Psoas muscle (tissue), 8 donors: ENCODE measurements around the gene NTN4. TPM values are rescaled to one million over a fixed set of nuclear protein-coding genes. Genes with fewer than 3 reads are reported as not detected.
A peak's percentile ranks its signal among the peaks of the same experiment; 100 is the strongest.
"Not testable (repeated sequence)": the region's sequence is repeated elsewhere in the genome, so short reads cannot be mapped to it uniquely, and the experiment has no call there.

Experiments
- ATAC-seq, 4 donors: fragments of 200-7000 bp; cut with Tn5 transposase; one replicate each; pipeline ENCODE4 v1.9.1; 2020; ENCODE audit warnings: moderate library complexity in 3 of 4, mild to moderate bottlenecking in 2 of 4
- DNase-seq, 2 donors: peaks; one replicate each; pipeline ENCODE4 v3.0.0-alpha.2; 2020
- H3K27ac ChIP-seq: fragments of 200-600 bp; one replicate; pipeline ENCODE4 v1.8.0; 2022
- H3K27me3 ChIP-seq, 3 donors: fragments of 200-600 bp in 1 of 3; one replicate each; pipeline versions ENCODE4 v1.6.1 to v1.8.0; 2013 to 2022; ENCODE audit warnings: low read length in 2 of 3, mild to moderate bottlenecking in 2 of 3, moderate library complexity in 1 of 3; ENCODE audit not compliant: insufficient read depth in 3 of 3
- H3K36me3 ChIP-seq, 2 donors: fragments of 200-600 bp in 1 of 2; one replicate each; pipeline versions ENCODE4 v1.6.1 to v1.8.0; 2013 to 2022; ENCODE audit warnings: low read depth in 1 of 2, mild to moderate bottlenecking in 1 of 2, moderate library complexity in 1 of 2; ENCODE audit not compliant: insufficient read depth in 1 of 2
- H3K4me1 ChIP-seq: fragments of 200-600 bp; one replicate; pipeline ENCODE4 v1.8.0; 2022
- H3K4me3 ChIP-seq: fragments of 200-600 bp; one replicate; pipeline ENCODE4 v1.8.0; 2022; ENCODE audit warnings: mild to moderate bottlenecking
- H3K9me3 ChIP-seq: fragments of 200-600 bp; one replicate; pipeline ENCODE4 v1.8.0; 2022
- WGBS, 3 donors: extraction: QIAGEN DNeasy Blood & Tissue Kit; methylation state at CpG; one replicate each; pipeline versions ENCODE4 v1.1.6 to v1.1.7; 2013; 5-methylcytosine and 5-hydroxymethylcytosine counted together
- intact Hi-C, 2 donors: fragments of 100-400 bp; cut with DNase I; formaldehyde crosslinking; loops; one replicate each; pipeline versions ENCODE4 v1.11.0 to v1.14.2; 2022
- polyA plus RNA-seq, 3 donors: library from polyadenylated mRNA; stranded (reverse); fragments of 200-250 nt; gene quantifications; one replicate each; pipeline ENCODE4 v1.2.3, GENCODE V29; 2013
- total RNA-seq, 4 donors: library from RNA; stranded (reverse); fragmentation: NEBNext Ultra II Directional in 2 of 4; extraction: Animal tissue kit (Norgen Biotek cat#: 25700) in 2 of 4; gene quantifications; one replicate each; pipeline versions ENCODE4 v1.2.1 to v1.2.4, GENCODE V29; 2021 to 2023
- TF ChIP-seq, protein P1 (sequence below): fragments of 200-600 bp; IDR thresholded peaks from one replicate; pipeline ENCODE4 v1.8.0; 2022; ENCODE audit warnings: antibody characterized with exemption
- donor health status: healthy with polysubstance abuse.
- donor health status: DM: no; HTN: no; CAD: no; lungs with moderate emphysema.
- donor health status: Bipolar disorder and iron deficiency.
- donor health status: healthy.
- donor health status: DM: yes; HTN: yes; CAD: no.
- donor health status: DM: no; HTN: no; CAD: no.
- donor health status: DM: no; HTN: no; CAD: no.
- donor health status: DM: yes; HTN: yes; CAD: no.

The NTN4 gene
- total and polyA plus RNA-seq, 7 donors: 2.9 to 13.3 (median 4.2) TPM

DNA sequence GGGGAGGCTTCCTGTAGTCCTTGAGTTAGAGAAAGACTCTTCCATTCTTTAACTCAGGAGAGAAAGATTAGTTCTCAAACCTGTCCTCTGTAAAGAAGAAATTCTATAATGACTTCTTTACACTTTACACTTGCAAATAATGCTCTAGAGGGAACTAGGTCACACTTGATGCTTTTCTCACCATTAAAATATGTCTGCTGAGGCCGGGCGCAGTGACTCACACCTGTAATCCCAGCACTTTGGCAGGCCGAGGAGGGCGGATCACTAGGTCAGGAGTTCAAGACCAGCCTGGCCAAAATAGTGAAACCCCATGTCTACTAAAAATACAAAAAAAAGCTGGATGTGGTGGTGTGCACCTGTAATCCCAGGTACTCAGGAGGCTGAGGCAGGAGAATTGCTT lies 6.3 kb downstream of the NTN4 start:
- ATAC-seq: no peak
- intact Hi-C loops: no loop called here
- DNase-seq: peak in 1 of 2 donors; percentile 29
- H3K27me3 ChIP-seq: peaks cover 0 to 26% (median 3%) of the 10 kb centered on the region in 3 donors
- H3K27ac ChIP-seq: no peak overlapping the region
- TF ChIP-seq, protein P1, sequence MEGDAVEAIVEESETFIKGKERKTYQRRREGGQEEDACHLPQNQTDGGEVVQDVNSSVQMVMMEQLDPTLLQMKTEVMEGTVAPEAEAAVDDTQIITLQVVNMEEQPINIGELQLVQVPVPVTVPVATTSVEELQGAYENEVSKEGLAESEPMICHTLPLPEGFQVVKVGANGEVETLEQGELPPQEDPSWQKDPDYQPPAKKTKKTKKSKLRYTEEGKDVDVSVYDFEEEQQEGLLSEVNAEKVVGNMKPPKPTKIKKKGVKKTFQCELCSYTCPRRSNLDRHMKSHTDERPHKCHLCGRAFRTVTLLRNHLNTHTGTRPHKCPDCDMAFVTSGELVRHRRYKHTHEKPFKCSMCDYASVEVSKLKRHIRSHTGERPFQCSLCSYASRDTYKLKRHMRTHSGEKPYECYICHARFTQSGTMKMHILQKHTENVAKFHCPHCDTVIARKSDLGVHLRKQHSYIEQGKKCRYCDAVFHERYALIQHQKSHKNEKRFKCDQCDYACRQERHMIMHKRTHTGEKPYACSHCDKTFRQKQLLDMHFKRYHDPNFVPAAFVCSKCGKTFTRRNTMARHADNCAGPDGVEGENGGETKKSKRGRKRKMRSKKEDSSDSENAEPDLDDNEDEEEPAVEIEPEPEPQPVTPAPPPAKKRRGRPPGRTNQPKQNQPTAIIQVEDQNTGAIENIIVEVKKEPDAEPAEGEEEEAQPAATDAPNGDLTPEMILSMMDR: no peak
- no peaks in the 10 kb centered on the region for H3K36me3 ChIP-seq
- 48 to 72% (median 61%) methylated on average over 4 of the region's 4 CpGs for WGBS, 3 donors
- no peaks in the 10 kb centered on the region for H3K9me3 ChIP-seq
- no peaks in the 10 kb centered on the region for H3K4me1 ChIP-seq
- H3K4me3 ChIP-seq: no peak overlapping the region

DNA sequence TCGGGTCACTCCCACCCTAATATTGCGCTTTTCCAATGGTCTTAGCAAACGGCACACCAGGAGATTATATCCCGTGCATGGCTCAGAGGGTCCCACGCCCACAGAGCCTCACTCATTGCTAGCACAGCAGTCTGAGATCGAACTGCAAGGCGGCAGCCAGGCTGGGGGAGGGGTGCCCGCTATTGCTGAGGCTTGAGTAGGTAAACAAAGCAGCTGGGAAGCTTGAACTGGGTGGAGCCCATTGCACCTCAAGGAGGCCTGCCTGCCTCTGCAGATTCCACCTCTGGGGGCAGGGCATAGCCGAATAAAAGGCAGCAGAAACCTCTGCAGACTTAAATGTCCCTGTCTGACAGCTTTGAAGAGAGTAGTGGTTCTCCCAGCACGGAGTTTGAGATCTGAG lies 15.1 kb downstream of the NTN4 start:
- H3K27me3 ChIP-seq, H3K4me1 ChIP-seq, ATAC-seq, H3K36me3 ChIP-seq, H3K9me3 ChIP-seq, intact Hi-C loops, H3K4me3 ChIP-seq, H3K27ac ChIP-seq, DNase-seq: not testable (repeated sequence)
- 85 to 98% (median 86%) methylated on average over 10 of the region's 10 CpGs for WGBS, 3 donors

DNA sequence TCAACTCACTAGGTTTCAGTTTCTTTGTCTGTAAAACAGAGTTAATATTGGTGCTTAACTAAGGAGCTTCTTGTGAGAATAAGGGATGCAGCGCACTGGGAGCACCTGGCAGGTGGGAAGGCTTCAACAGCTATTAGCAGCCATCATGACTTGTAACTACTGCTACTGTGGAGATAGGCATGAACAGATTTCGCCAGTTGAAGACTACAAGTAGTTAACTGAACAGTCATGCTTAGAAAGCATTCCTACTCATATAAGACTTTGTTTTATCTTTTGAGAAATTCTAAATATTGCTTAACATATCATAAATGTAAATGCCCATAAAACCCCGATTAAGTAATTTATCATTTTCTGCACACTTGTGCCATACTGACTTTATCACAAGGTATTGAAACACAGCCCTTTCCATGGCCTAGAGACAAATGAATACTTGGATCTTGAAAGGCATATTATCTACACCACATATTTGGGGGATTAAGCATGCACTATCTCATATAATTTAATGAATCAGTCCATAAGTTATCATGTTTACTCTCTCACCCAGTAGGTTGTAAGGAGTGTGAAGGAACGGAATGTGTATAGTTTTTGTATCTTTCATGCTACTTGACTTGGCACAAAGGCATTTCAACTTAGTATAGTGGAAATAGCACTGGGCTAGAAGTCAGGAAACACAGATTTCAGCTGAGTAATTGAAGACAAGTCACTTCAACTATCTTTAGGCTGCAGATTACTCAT lies 16.1 kb downstream of the NTN4 start:
- 91 to 92% (median 91%) methylated on average over 4 of the region's 4 CpGs for WGBS, 3 donors
- Histone ChIP-seq H3K36me3 (no peaks in the 10 kb centered on the region), H3K9me3 (no peaks in the 10 kb centered on the region), H3K27ac (no peak overlapping the region), H3K4me1 (no peaks in the 10 kb centered on the region), H3K4me3 (no peak overlapping the region), H3K27me3 (no peaks in the 10 kb centered on the region)
- DNase-seq (no peak), ATAC-seq (no peak)
- intact Hi-C loops: no loop called here
- TF ChIP-seq, protein P1: no peak

DNA sequence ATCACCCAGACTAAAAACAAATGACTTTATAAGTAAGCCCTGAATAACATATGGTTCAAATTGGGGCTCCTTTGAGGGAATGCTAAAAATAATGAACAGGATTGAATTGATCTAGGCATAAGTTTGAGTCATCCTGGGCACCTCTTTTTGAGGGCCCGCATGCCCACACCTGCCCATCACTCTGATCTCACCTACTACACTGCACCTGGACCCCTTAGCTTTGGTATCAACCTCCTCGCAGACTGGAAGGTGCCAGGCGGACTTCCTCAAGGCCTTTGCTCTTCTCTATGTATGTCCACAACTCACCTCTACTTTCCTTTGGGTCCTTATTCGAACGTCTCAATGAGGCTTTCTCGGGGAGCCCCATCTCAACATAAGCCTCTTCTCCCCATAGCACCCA lies 17.2 kb downstream of the NTN4 start:
- 93 to 97% (median 95%) methylated on average over 6 of the region's 6 CpGs for WGBS, 3 donors
- no peaks in the 10 kb centered on the region for H3K27me3 ChIP-seq
- H3K36me3 ChIP-seq: no peaks in the 10 kb centered on the region
- H3K9me3 ChIP-seq: no peaks in the 10 kb centered on the region
- ATAC-seq: no peak
- H3K27ac ChIP-seq: no peak overlapping the region
- H3K4me1 ChIP-seq: no peaks in the 10 kb centered on the region
- no peak for DNase-seq
- intact Hi-C loops: no loop called here
- TF ChIP-seq, protein P1: no peak
- no peak overlapping the region for H3K4me3 ChIP-seq

DNA sequence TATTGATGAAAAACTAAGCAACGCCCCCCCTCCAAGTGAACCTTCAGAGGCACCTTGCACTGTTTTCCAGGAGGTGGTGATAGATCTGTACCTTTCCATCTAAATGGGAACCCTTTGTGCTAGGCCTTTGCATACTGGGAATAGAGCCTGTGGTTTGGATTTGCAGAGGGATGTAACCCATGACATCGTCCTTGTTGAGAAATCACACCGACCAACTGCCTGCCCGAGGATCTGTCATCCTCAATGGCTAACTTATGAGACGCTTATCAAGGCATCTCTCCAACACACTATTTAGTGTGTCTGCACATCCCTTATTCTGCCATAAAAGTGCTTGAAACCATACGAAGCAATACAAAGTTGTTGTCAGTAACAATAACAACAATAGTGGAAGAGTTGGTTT lies 22.9 kb downstream of the NTN4 start:
- peak in 1 of 4 donors; percentile 46 for ATAC-seq
- WGBS, 3 donors: 56 to 81% (median 62%) methylated on average over 6 of the region's 6 CpGs
- H3K4me1 ChIP-seq: no peaks in the 10 kb centered on the region

More for the DNA sequence above, 22.9 kb downstream of the NTN4 start:
- Histone ChIP-seq H3K27ac (no peak overlapping the region), H3K36me3 (no peaks in the 10 kb centered on the region), H3K9me3 (no peaks in the 10 kb centered on the region), H3K4me3 (no peak overlapping the region), H3K27me3 (no peaks in the 10 kb centered on the region)
- TF ChIP-seq, protein P1: no peak
- intact Hi-C loops: no loop called here
- no peak for DNase-seq
